Right lobe of liver (tissue), 4 donors: ENCODE results near the gene SLC48A1.

Experiments
- POLR2A ChIP-seq: fragments of 450-650 bp; IDR thresholded peaks from one replicate; pipeline ENCODE4 v1.6.1; 2017; ENCODE audit warnings: antibody characterized with exemption, mild to moderate bottlenecking
- TF ChIP-seq, protein P1 (sequence below), 4 donors: fragments of 200-600 bp in 3 of 4; fragments of 450-650 bp in 1 of 4; IDR thresholded peaks; one replicate each; pipeline versions ENCODE4 v1.5.1 to v1.8.0; 2016 to 2022; ENCODE audit warnings: antibody characterized with exemption in 4 of 4, mild to moderate bottlenecking in 2 of 4
- donor health status: DM: no; HTN: no; CAD: no.
- donor health status: DM: no; HTN: no; CAD: no.
- donor health status: DM: no; HTN: yes; CAD: no.

DNA sequence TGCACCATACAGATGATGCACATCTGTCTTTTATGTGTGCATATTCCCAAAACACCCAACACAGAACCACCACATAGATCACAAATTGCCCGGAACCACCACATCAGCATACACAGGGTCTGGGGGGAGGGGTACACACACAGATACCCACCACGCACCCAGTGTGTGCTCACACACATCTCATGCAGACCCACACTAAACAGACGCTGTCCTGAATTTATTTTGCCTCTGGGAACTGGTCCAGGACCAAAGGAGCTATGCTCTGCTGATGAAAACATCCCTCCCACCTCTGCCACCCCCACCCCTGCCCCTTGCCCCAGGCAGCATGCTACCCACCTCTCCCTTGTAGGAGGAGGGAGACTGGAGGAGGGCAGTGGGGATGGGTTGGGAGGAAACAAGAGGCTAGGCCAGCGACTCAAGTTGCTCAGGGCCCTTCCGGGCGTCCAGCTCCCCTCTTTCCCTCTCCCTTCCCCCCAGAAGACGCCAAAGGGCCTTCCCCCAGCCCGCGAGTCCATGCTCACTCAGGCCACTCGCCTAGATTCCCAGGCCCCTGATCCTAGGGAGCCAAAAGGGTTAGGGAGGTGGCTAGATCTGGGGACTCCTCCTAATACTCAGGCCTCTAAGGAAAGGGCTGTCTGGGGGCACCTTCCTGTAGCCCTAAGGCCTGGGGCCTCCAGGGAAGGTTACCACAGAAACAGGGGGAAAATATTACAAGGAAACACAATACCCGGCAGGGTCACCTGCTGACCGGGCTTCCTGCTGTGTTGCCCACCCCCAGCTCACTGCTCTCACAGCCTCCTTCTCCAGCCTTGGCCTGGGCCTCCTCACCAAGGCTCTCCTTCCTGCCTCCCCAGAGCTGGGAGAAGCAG lies 43.6 kb downstream of the SLC48A1 start:
- no peak for TF ChIP-seq POLR2A
- TF ChIP-seq, protein P1, sequence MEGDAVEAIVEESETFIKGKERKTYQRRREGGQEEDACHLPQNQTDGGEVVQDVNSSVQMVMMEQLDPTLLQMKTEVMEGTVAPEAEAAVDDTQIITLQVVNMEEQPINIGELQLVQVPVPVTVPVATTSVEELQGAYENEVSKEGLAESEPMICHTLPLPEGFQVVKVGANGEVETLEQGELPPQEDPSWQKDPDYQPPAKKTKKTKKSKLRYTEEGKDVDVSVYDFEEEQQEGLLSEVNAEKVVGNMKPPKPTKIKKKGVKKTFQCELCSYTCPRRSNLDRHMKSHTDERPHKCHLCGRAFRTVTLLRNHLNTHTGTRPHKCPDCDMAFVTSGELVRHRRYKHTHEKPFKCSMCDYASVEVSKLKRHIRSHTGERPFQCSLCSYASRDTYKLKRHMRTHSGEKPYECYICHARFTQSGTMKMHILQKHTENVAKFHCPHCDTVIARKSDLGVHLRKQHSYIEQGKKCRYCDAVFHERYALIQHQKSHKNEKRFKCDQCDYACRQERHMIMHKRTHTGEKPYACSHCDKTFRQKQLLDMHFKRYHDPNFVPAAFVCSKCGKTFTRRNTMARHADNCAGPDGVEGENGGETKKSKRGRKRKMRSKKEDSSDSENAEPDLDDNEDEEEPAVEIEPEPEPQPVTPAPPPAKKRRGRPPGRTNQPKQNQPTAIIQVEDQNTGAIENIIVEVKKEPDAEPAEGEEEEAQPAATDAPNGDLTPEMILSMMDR (IDR thresholded peaks at IDR 0.05): no peak
